Keratinocyte (primary cell): ENCODE results near the gene COL20A1. TPM values are rescaled to one million over a fixed set of nuclear protein-coding genes. Genes with fewer than 3 reads are reported as not detected.

Experiments used
- DNase-seq: peaks from one replicate; pipeline ENCODE4 v3.0.0-alpha.2; 2011; ENCODE audit warnings: low read depth, missing footprints, low spot score
- FAIRE-seq: peaks from 2 replicates; lab custom pipeline; 2011; peaks lifted over from hg19 to GRCh38; lab: Jason Lieb, UNC
- H2AFZ ChIP-seq: 2 replicates; pipeline ENCODE4 v1.6.0; 2012; ENCODE audit warnings: low read length, control low read depth, inconsistent platforms; ENCODE audit not compliant: control insufficient read depth
- H3K27ac ChIP-seq: 2 replicates; pipeline ENCODE4 v1.5.1; 2011; ENCODE audit warnings: low read length; ENCODE audit not compliant: control insufficient read depth, insufficient read depth
- H3K27me3 ChIP-seq: 3 replicates; pipeline ENCODE4 v1.6.0; 2011; ENCODE audit warnings: low read length; ENCODE audit not compliant: control insufficient read depth, insufficient read depth; ENCODE audit errors: extremely low read depth
- H3K36me3 ChIP-seq, 2 experiments: 2 replicates in 1 of 2; 3 replicates in 1 of 2; pipeline ENCODE4 v1.5.1; 2011; ENCODE audit warnings: low read length in 2 of 2, mild to moderate bottlenecking in 1 of 2; ENCODE audit not compliant: control insufficient read depth in 2 of 2, insufficient read depth in 2 of 2; ENCODE audit errors: extremely low read depth in 1 of 2
- H3K4me1 ChIP-seq: 3 replicates; pipeline ENCODE4 v1.5.1; 2011; ENCODE audit warnings: low read length; ENCODE audit not compliant: control insufficient read depth, insufficient read depth; ENCODE audit errors: extremely low read depth
- H3K4me2 ChIP-seq: 3 replicates; pipeline ENCODE4 v1.6.0; 2011; ENCODE audit warnings: low read depth, low read length; ENCODE audit not compliant: control insufficient read depth, insufficient read depth; ENCODE audit errors: extremely low read depth
- H3K4me3 ChIP-seq, 3 experiments: fragments of 200-600 bp in 1 of 3; sonication (generic) in 1 of 3; 2 replicates in 2 of 3; 3 replicates in 1 of 3; pipeline ENCODE4 v1.5.1; 2011 to 2016; ENCODE audit warnings: low read length in 3 of 3, mild to moderate bottlenecking in 3 of 3, control low read depth in 2 of 3, inconsistent platforms in 1 of 3, low read depth in 1 of 3, mixed read lengths in 1 of 3, mixed run types in 1 of 3, moderate library complexity in 1 of 3; ENCODE audit not compliant: control insufficient read depth in 2 of 3, insufficient read depth in 2 of 3; ENCODE audit errors: extremely low read depth in 1 of 3
- H3K79me2 ChIP-seq: 2 replicates; pipeline ENCODE4 v1.6.0; 2012; ENCODE audit warnings: low read length; ENCODE audit not compliant: control insufficient read depth, insufficient read depth
- H3K9ac ChIP-seq: 3 replicates; pipeline ENCODE4 v1.6.0; 2011; ENCODE audit warnings: low read length; ENCODE audit not compliant: control insufficient read depth, insufficient read depth; ENCODE audit errors: extremely low read depth
- H3K9me1 ChIP-seq: 3 replicates; pipeline ENCODE4 v1.6.0; 2011; ENCODE audit warnings: low read length; ENCODE audit not compliant: control insufficient read depth, insufficient read depth; ENCODE audit errors: extremely low read depth
- H3K9me3 ChIP-seq: 2 replicates; pipeline ENCODE4 v1.5.1; 2012; ENCODE audit warnings: low read depth, low read length; ENCODE audit not compliant: control insufficient read depth
- H4K20me1 ChIP-seq: 3 replicates; pipeline ENCODE4 v1.6.0; 2011; ENCODE audit warnings: low read length; ENCODE audit not compliant: control insufficient read depth, insufficient read depth; ENCODE audit errors: extremely low read depth
- CTCF ChIP-seq, 3 experiments: IDR thresholded peaks in 1 of 3; conservative IDR thresholded peaks in 1 of 3; optimal IDR thresholded peaks in 1 of 3; 2 replicates in 2 of 3; 3 replicates in 1 of 3; pipeline versions ENCODE3 to v1.5.1; 2011; ENCODE audit warnings: low read length in 3 of 3, mild to moderate bottlenecking in 3 of 3, moderate library complexity in 2 of 3, control low read depth in 1 of 3, inconsistent platforms in 1 of 3; ENCODE audit not compliant: insufficient read depth in 2 of 3; ENCODE audit errors: extremely low read depth in 1 of 3
- EZH2 ChIP-seq: IDR thresholded peaks from one replicate; pipeline ENCODE4 v1.6.1; 2012; ENCODE audit warnings: inconsistent platforms, mild to moderate bottlenecking, low read length, moderate library complexity
- dilution Hi-C: fragments of 300-500 bp; cut with MboI; formaldehyde crosslinking; loops from one replicate; pipeline ENCODE4 v1.7.0; 2020; ENCODE audit warnings: low sequenced_read_pairs; ENCODE audit not compliant: extremely low pct_ligation_motif_present
- polyA plus RNA-seq, 5 experiments: library from polyadenylated mRNA; depleted of rRNA in 3 of 5; stranded (reverse) in 3 of 5; stranded (forward) in 1 of 5; unstranded in 1 of 5; fragments of >200 nt; gene quantifications; 1 replicate in 1 of 5; 2 replicates in 3 of 5; 3 replicates in 1 of 5; pipeline versions ENCODE4 v1.2.1 to v1.2.3, GENCODE V29; 2011 to 2012; ENCODE audit warnings: missing spikeins in 2 of 5, low read depth in 1 of 5, low replicate concordance in 1 of 5

The COL20A1 gene
- polyA plus RNA-seq, 1 donor (not counting 4 experiments of a cell fraction or from before 2014, with no cell fraction given), result not detected

GRCh38 chr20:63284544-63284949 lies 8.4 kb upstream of the COL20A1 start:
- DNase-seq, result no peak
- Histone ChIP-seq H3K4me3 (no peak overlapping the region), H4K20me1 (peaks cover 3% of the 10 kb centered on the region), H3K27me3 (no peaks in the 10 kb centered on the region), H3K4me2 (no peak overlapping the region), H3K36me3 (peaks cover 33 to 39% of the 10 kb centered on the region in 2 experiments), H3K27ac (no peak overlapping the region), H3K9ac (no peak overlapping the region), H3K9me3 (no peaks in the 10 kb centered on the region), H2AFZ (no peak overlapping the region), H3K4me1 (no peaks in the 10 kb centered on the region), H3K9me1 (no peaks in the 10 kb centered on the region), H3K79me2 (no peaks in the 10 kb centered on the region)
- dilution Hi-C loops, result loop anchor here (10.0 kb wide), 1 partner anchor 60 kb away; no protein-coding TSS in a partner anchor
- TF ChIP-seq CTCF (optimal IDR thresholded peaks at IDR 0.05 in 1 of 3, IDR thresholded peaks at IDR 0.05 in 1 of 3, conservative IDR thresholded peaks at IDR 0.05 in 1 of 3; ENCODE audit: extremely low read depth in 1 of 3, insufficient read depth in 2 of 3, low read length in 3 of 3) (no peak), EZH2 (no peak)
- no peak for FAIRE-seq

DNA sequence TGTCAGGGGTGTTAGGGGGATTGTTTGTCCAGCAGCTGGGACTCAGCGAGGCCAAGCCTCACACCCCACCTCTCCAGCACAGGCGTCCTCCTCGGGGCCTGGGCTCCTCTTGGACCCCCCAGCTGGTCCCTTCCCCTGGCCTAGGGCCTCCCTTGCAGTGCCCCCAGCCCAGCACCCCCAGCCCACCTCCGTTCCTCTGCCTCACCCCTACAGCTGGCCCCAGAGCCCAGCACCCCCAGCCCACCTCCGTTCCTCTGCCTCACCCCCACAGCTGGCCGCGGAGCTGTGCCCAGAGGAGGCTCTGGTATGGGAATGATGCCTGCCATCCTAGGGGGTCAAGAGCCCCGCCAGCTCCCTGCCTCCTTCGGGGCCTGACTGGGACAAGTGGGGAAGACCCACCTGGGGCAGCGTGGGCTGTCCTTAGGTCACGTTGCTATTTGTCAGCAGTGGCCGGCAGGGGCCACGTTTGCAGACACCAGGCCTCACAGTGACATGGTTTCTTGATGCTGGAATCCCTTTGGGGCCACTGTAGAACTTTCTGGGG lies 7.9 kb upstream of the COL20A1 start:
- no peak overlapping the region for H2AFZ ChIP-seq
- FAIRE-seq (no peak), DNase-seq (no peak)
- no peaks in the 10 kb centered on the region for H3K79me2 ChIP-seq
- H3K4me3 ChIP-seq, result no peak overlapping the region
- H3K9me3 ChIP-seq, result no peaks in the 10 kb centered on the region
- no peak overlapping the region for H3K27ac ChIP-seq
- no peak overlapping the region for H3K4me2 ChIP-seq
- dilution Hi-C loops, result loop anchor here (10.0 kb wide), 1 partner anchor 60 kb away; no protein-coding TSS in a partner anchor
- peaks cover 33 to 39% of the 10 kb centered on the region in 2 experiments for H3K36me3 ChIP-seq
- H4K20me1 ChIP-seq, result peaks cover 3% of the 10 kb centered on the region
- H3K4me1 ChIP-seq, result no peaks in the 10 kb centered on the region
- TF ChIP-seq CTCF (optimal IDR thresholded peaks at IDR 0.05 in 1 of 3, IDR thresholded peaks at IDR 0.05 in 1 of 3, conservative IDR thresholded peaks at IDR 0.05 in 1 of 3; ENCODE audit: extremely low read depth in 1 of 3, insufficient read depth in 2 of 3, low read length in 3 of 3), result no peak
- no peak for TF ChIP-seq EZH2
- H3K9me1 ChIP-seq, result no peaks in the 10 kb centered on the region
- no peak overlapping the region for H3K9ac ChIP-seq
- no peaks in the 10 kb centered on the region for H3K27me3 ChIP-seq
